ENCODE measurements around the gene ZFYVE26. TPM values are rescaled to one million over a fixed set of nuclear protein-coding genes. Genes with fewer than 3 reads are reported as not detected.

ZFYVE26 gene
- polyA plus RNA-seq, 1 donor = 17.8 TPM

DNA sequence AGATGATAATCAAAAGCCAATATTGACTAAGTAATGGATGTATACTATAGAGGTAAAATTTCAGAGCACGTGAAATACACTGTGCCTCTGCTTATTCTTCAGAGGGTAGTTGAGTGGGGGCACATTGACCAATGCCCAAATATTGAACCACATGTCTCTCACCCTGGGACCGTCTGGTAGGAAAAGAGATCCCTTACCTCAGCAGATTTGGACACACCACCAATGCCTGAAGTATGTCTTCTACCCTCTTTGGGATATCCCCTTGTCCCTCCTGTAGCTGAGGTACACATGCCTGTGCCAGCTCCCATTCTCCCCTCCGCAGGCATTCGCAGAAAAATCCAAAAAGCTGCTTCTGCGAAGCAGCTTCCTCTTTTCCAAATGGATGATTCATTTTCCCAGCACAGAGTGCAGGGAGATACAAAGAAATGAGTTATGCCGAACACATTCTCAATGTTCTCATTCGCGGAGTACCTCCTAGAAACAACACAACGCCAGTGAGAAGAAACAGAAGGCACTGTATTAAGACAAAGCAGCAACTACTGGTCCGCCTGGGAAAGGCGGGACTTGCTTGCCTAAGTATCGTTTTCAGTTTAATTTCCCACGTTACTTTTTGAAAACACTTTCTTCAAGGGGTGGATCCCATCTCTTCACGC lies 691 bp downstream of the ZFYVE26 start:
- DNase-seq = no peak

DNA sequence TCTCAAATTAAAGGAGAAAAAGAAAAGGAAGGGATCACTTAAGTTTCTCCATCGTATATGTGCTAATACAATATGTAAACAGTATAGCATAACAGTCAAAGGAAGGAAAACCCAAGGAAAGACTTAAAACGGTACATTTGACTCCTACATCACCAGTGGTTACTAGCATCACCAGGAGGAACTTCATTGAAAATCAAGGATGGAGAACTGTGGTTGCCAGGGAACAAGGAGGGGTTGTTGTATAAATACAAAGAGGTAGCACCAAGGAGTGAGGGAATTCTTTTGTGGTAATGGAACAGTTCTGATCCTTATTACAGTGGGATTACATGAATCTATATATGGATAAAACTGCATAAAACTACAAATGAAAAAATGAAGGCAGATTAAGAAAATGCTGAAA lies 1.6 kb downstream of the ZFYVE26 start:
- no peak for DNase-seq

DNA sequence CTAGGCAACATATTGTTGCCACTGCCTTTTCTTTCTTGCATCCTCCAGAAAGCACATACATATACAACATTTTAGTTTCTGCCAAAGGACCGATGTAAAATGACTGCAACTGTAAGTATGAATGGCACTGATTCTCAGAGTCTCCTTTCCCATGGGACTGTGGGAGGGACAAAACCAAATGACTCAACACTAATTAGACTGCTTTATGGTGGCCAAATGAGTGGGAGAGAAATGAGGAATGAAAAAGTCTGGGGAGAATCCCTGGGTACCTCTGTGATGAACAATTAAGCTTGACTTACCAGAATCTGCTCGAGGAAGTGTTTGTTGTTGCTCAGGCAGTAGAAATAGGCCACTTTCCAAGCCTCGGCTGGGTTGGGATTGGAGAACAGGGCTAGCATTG lies 10.1 kb downstream of the ZFYVE26 start:
- DNase-seq = no peak

DNA sequence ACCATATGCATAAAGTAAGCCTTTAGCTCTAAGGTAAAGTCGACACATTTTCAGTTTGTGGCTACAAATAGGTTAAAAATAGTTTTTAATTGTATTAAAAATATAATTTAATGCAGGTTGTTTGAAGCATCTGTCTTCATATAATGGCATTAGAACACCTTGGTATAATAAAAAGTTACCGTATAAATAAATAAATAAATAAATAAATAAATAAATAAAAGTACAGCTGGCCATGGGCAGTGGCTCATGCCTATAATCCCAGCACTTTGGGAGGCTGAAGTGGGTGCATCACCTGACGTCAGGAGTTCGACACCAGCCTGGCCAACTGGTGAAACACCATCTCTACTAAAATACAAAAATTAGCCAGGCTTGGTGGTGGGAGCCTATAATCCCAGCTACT lies 15.6 kb downstream of the ZFYVE26 start:
- no peak for DNase-seq

DNA sequence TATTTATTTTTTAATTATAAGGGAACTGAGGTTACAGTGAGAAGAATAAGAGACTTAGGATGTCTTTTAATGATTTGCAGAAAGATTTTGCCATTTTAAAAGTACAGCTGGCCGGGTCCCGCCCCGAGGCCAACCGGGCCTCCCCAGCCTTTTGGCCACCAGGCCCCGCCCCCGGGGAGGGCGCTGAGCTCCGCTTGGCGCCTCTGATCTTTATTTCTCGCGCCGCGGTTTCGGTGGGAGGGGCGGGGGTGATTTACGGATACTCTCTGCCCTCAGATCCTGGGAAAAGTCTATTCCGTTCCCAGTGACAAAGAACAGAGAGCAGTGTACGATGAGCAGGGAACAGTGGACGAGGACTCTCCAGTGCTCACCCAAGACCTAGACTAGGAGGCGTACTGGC lies 17.7 kb downstream of the ZFYVE26 start:
- no peak for DNase-seq

DNA sequence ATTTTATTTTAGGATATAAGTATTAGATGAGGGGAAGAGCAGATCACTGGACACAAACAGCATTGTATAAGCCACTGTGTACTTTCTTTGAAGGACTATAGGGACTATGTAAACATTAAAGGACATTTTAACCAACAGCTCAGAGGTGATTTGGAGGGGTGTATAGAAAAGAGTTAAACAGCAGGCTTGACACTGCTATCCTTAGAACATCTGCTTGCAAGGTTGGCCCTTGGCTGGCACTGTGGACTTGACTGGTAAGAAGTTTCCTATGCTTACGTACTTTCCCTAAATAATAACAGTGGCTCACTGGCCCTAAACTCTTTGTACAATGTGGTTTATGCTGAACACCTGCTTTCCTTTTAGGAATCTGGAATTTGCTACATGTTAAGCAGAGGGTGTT lies 28.7 kb downstream of the ZFYVE26 start:
- no peak for DNase-seq

DNA sequence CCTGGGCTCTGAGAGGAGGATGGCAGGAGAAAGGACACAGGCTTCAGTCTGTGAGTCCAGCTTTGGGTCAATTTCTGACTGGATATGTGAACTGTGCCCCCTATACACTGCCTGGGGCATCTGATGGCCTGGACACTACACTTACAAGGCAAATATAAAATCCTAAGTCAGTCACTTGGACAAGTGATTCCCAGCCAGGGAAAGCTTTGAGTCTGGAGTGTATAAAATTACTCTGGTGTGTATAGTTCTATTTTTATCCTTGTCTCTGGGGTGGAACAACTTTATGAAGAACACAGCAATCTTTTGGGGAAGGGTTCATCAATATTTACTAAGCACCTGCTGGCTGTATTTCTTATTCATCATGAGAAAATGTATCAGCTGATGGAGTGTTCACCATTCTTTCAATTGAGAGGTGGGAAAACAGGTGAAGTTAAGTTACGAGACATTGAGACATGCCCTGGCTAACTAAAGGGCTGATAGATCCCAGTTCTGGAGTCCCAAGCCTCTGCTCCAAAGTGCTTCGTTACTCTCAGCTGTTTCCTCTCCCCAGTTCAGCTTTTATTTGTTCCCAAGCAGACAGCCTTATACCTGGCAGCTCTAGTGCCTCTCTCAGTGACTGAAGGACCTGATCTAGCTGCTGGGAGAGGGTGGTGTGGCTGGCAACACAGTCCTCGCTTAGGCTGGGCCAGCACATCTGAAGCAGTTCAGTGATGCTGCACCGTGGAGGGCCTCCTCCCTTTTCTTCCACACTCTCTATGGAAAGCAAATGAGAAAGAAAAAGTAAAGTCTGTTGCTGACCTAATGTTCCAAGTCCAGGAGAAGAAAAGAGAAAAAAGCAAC lies 30.9 kb downstream of the ZFYVE26 start:
- no peak for DNase-seq

DNA sequence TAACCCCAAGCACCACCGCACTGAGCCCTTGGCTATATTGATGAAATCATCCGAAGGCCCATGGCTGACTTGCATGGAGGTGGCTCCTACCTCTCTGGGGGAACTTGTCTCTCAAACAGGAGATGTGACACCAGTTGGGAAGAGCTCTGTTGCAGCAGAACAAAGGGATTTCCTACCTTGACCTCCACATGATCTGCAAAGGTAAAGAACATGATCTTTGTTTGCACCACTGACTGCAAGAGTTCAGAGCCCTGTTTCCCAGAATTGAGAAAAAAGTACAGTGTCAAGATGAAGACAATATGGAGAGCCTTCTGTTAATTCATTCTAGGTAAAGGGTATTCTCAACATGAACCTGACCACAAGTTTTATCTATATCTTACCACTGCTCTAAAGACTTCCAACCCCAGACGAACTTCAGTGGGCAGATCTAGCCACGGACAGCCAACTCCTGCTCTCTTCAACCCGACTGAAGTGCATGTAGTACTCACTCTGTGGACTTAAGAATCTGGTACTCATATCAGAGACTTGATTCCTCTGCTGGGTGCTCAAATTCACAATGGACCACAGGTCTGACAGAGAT lies 32.1 kb downstream of the ZFYVE26 start:
- no peak for DNase-seq

DNA sequence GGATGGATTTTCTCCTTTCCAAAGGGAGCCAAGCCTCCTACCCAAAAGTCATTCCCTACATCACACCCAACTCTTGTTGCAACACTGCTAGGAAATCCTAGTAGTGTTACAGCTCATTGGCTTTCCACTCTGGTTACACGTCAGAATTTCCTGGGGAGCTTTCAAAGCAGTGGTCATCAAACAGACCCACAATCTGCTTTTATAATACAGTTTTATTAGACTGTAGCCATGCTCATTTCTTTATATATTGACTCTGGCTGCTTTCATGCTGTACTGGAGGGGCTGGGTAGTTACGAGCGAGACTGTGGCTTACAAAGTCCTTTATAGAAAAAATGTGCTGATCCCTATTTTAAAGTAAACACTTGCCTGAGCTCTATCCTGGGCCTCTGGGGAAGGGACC lies 34.3 kb downstream of the ZFYVE26 start:
- no peak for DNase-seq

DNA sequence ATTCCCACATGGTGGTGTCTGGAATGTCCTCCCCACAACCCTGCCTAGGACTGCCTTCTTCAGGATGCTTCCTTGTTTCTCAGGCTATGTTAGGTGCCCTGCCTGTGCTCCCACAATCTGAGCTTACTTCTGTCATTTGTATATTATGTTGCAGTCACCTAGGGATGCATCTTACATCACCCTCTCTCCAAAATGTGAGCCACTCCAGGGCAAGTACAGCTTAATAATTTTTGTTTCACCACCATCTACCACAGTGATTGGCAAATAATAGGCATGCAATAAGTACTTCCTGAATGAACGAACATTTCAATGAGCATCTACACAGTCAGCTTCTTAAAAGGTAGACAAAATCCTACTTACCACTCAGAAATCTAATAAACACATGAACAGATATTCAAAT lies 37.6 kb downstream of the ZFYVE26 start:
- no peak for DNase-seq

DNA sequence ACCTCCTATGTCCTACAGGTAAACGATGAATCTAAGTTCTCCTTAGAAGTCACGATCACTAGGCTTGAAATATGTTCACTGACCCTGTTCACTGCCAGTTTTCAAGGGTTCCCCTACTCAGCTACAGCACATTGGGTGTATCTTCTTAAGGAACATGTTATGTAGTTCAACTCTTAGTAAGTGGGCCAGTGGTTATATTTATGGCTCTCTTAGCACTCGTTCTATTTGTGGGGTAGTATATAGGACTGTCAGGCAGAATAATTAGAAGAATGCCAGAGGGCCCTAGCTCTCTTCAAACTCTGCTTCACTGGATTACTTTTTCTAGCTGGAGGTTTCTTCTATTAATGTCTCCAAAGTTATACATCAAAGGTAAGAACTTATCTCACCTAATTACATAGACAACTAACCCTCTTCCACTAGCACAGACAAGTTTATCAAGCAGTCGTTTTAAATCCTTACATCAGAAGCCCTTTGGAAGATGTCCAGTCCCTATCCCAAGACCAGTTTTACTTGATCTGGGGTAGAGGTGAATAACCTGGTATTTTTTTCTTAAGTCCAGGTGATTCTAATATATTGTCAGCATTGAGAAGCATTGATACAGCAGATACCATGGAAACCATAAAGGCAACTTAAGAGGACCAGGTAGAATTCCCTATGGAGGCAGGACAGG lies 39.6 kb downstream of the ZFYVE26 start:
- no peak for DNase-seq

DNA sequence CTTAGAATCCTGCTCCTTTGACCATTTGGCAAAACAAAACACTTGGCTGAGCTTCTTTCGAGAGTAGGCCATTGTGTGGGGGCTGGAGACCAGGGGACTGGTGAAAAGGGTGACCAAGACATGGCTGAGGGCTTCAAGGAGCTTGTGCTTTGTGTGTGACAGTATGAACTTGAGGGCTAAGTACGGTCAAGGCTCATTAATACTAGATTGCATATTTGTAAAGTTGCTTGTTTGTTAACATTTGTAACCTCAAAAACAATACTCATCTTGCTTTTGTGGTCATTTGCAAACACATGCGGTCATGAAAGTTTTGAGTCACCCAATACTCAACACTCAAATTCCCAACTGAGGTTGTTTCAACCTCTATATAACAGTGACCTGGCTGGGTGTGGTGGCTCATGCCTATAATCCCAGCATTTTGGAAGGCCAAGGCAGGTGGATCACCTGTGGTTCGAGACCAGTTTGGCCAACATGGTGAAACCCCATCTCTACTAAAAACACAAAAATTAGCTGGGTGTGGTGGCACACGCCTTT lies 42.5 kb downstream of the ZFYVE26 start:
- no peak for DNase-seq

DNA sequence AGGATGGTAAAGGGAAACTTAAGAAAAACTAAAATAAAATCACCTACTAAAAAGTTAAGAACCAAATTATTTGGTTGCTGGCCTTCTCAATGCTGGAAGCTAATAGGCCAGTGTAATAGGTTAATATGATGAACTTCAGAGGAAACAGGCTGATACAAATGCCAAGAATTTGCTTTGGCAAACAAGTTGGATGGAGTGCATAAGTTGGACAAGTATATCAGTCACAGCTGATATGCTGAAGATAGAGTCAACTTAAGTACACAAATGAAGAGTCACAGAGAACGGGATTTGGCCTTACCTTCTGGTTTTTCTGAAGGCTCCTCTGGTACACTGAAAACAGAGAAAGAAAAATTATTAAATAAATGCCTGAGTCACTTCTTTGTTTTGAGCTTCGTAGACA lies 48.2 kb downstream of the ZFYVE26 start:
- no peak for DNase-seq

DNA sequence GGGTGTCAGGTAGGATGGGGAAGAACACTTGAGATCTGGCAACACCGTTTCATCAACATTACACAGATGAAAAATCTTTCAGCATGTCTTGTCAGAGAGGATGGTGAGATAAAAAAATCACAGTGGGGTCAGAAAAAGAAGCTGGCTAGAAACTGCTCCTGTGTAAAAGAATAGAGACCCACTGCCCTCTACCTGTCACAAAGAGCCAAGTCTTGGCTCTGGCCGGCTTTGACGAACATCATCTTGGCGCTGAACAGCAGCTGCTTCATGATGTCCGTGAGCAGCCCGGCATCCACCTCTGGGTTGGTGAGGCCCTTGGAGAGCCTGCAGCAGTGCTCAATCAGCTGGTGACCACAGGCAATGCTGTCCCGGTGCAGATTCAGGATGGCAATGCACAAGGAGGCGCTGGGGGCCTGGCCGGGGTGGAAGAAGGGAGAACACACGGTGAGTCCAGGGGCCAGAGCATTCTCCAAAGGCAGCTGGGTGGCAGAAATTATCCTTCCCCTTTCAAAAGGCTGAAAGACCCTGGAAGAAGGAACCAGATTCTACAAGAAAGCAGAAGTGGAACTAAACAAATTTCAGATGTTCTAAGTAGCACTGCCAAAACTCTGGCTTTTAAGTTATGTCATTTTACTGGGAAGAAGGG lies 50.2 kb downstream of the ZFYVE26 start:
- no peak for DNase-seq

DNA sequence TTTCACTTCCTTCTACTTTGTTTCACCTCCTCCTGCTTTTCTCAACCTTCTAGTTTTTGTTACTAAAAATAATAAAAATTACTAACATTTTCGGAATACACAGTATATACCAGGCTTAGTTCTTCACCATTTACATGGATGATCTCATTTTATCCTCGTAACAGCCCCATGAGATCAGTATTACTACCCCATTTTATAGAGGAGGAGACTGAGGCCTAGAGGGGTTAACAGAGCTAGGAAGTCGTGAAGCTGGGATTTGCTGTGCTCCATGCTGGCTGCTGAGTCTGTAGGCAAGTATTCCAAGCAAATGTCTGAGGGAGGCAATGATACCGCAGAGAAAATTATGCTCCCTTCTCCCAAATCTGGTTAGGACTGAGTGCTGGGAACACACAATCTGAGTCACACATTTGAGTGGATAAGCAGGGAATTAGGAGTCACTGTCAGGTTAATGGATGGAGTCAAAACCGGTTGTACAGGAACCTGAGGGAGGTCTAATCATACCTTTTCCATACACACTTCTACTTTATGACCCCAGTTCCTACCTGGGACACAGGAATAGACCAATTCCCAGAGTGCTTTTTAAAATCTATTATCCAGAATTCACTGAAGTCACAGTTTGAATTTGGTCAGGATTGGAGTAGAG lies 51.1 kb downstream of the ZFYVE26 start:
- no peak for DNase-seq

DNA sequence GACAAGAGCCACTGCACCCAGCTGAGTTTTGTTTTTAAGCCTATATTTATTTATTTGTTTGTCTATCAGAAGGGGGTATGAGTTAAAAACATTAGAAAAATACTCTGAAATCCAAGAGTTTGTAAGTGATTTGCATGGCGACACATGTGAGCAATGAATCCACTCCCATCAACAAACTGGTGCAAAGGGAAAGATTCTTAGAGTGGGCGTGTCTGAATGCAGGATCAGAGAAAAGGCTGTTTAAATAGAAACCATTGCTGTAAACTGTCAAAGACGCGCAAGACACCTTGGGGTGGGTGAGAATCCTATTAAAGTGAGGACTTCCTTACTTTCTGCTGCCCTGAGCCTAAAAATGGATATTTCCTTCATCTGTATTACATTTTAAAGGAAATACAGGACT lies 51.9 kb downstream of the ZFYVE26 start:
- no peak for DNase-seq

DNA sequence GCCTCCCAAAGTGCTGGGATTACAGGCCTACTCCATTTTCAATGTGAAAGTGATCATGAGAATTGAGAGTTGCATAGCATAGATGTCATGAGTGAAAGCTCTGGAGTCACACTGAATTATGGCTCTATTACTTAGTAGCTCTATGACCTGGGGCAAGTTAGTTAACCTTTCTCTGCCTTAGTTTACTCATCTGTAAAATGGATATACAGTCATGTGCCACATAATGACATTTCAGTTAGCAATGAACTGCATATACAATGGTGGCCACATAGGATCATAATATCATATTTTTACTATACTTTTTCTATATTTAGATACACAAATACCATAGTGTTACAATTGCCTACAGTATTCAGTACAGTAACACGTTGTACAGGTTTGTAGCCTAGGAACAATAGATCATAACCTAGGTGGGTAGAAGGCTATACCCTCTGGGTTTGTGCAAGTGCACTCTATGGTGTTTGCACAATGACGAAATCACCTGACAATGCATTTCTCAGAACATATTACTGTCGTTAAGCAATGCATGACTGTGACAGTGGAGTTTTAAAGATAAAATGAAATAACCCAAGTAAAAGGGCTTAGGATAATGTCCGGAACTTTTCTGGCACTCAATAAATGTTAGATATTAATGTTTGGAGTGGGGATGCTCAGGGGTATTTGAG lies 53.1 kb downstream of the ZFYVE26 start:
- DNase-seq = no peak

DNA sequence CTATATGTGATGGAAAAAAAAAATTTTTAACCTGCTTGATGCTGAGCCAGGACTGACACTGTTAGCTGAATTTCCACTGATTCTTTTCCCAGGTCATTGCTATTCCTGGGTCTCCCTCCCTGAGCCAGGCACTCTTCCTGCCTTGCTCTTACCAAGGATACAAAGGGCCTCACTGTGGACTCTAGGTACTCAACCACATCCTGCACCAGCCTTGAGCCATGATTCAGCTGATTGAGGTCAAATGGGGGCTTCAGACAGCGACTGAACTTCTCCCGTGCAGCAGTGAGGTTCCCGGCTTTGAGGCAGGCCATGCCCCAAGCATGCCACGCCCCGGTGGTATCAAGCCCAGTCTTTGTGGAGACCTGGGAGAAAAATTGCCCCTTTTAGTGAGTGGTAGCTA lies 54.3 kb downstream of the ZFYVE26 start:
- DNase-seq = no peak

DNA sequence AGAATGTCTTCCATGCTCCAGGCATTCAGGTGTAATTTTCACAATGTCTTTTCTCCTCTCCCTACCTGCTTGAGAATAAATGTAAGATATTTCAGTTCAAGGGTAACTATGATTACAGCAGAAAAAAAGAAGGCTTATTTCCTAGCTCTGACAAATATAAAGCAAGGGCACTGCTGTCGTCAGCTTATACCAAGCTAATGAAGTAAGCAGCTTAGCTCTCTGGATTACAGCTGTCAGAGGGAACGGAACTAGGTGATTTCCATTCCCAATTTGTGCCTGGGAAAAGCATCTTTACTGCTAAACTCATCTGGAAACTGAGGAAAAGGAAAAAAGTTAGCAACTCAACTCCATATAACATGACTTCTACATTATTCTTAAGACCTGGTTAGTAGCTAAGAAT lies 56.5 kb downstream of the ZFYVE26 start:
- DNase-seq = no peak

DNA sequence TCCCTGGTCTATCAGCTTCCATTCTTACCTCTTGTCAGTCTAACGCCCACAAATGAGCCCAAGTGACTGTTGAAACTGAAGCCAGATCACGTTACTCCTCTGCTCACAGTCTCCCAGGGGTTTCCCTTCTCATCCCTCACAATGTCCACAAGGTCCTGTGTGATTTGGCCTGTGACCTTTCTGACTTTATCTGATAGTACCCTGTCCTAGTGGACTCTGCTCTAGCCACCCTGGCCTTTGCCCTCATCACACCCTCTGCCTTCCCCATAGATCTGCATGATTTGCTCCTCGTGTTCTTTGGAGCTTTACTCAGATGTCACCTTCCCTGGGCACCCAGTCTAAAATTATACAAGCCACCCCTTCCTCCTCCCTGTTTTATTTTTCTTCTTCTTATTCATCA lies 59.2 kb downstream of the ZFYVE26 start:
- no peak for DNase-seq

DNA sequence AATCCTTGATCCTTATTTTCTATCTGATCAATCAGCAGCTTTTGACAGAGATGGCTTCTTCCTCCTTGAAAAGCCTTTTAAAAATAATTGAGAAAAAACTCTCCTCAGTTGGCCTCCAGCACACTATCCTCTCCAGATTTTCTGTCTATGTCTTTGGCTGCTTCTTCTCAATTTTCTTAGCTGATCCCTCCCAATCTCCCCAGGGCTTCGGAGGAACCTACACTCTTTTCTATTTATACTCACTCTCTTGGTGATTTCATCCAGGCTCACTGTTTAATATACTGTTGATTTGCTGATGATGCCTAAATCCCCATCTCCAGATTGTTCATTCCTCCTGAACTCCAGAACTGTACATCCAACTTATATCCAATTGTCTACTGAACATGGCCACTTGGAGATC lies 59.9 kb downstream of the ZFYVE26 start:
- DNase-seq = no peak

All from hindlimb muscle (tissue), 1 donor.